CD4-positive, alpha-beta T cell (primary cell): ENCODE measurements around the gene PDE4B. TPM values are rescaled to one million over a fixed set of nuclear protein-coding genes. Genes with fewer than 3 reads are reported as not detected.
A peak's percentile ranks its signal among the peaks of the same experiment; 100 is the strongest.

Experiments used
- ATAC-seq: fragments of 200-7000 bp; cut with Tn5 transposase; one replicate; pipeline ENCODE4 v1.10.0; 2022; ENCODE audit warnings: mild to moderate bottlenecking; ENCODE audit not compliant: poor library complexity
- CTCF ChIA-PET: fragments of 350-600 bp; sonication (Branson Sonifier 250); formaldehyde crosslinking; loops from one replicate; lab custom pipeline; 2021; ENCODE audit warnings: antibody characterized with exemption, inconsistent platforms; lab: Charles Lee
- POLR2A ChIA-PET: fragments of 350-600 bp; sonication (Branson Sonifier 250); formaldehyde crosslinking; loops from one replicate; lab custom pipeline; 2021; ENCODE audit warnings: antibody characterized with exemption, inconsistent platforms; lab: Charles Lee
- DNase-seq, 14 experiments: peaks; one replicate each; pipeline ENCODE4 v3.0.0-alpha.2; 2013 to 2020; ENCODE audit warnings: mixed read lengths in 2 of 14
- H3K27ac ChIP-seq, 2 donors: one replicate each; pipeline versions ENCODE4 v1.5.1 to v1.7.0; 2013; ENCODE audit warnings: low read length in 2 of 2, low read depth in 1 of 2, mild to moderate bottlenecking in 1 of 2
- H3K27me3 ChIP-seq, 2 experiments: 1 replicate in 1 of 2; 2 replicates in 1 of 2; pipeline versions ENCODE4 v1.6.1 to v1.7.0; 2013; ENCODE audit warnings: low read length in 2 of 2, control low read depth in 1 of 2, mild to moderate bottlenecking in 1 of 2, moderate library complexity in 1 of 2; ENCODE audit not compliant: insufficient read depth in 2 of 2, control insufficient read depth in 1 of 2
- H3K36me3 ChIP-seq: one replicate; pipeline ENCODE4 v1.6.1; 2013; ENCODE audit warnings: low read length, control low read depth; ENCODE audit not compliant: insufficient read depth
- H3K4me1 ChIP-seq: one replicate; pipeline ENCODE4 v1.6.1; 2013; ENCODE audit warnings: low read length, control low read depth; ENCODE audit not compliant: insufficient read depth
- H3K4me3 ChIP-seq: one replicate; pipeline ENCODE4 v1.5.1; 2013; ENCODE audit warnings: mild to moderate bottlenecking, low read length, moderate library complexity
- H3K9me3 ChIP-seq, 2 experiments: 1 replicate in 1 of 2; 2 replicates in 1 of 2; pipeline versions ENCODE4 v1.6.1 to v1.7.0; 2013; ENCODE audit warnings: low read length in 2 of 2, mild to moderate bottlenecking in 2 of 2, control low read depth in 1 of 2, moderate library complexity in 1 of 2; ENCODE audit not compliant: control insufficient read depth in 1 of 2, insufficient read depth in 1 of 2
- H3K27ac Mint-ChIP-seq: one replicate; pipeline ENCODE4 v1.8.0; 2020; ENCODE audit warnings: mixed read lengths
- H3K27me3 Mint-ChIP-seq: one replicate; pipeline ENCODE4 v1.8.0; 2021; ENCODE audit warnings: mixed read lengths
- H3K36me3 Mint-ChIP-seq: one replicate; pipeline ENCODE4 v1.8.0; 2021; ENCODE audit warnings: low read depth, mixed read lengths
- H3K4me1 Mint-ChIP-seq: one replicate; pipeline ENCODE4 v1.8.0; 2021; ENCODE audit warnings: low read depth, mixed read lengths
- H3K4me3 Mint-ChIP-seq: one replicate; pipeline ENCODE4 v1.8.0; 2020; ENCODE audit warnings: mild to moderate bottlenecking, mixed read lengths
- H3K9me3 Mint-ChIP-seq: one replicate; pipeline ENCODE4 v1.8.0; 2020; ENCODE audit warnings: mixed read lengths
- intact Hi-C, 2 experiments: fragments of 100-400 bp; cut with DNase I in 1 of 2; cut with micrococcal nuclease in 1 of 2; formaldehyde crosslinking; loops; one replicate each; pipeline versions ENCODE4 v1.15.1 to v1.9.0; 2023 to 2025; cut with DNase I, micrococcal nuclease
- total RNA-seq, 174 experiments: library from RNA in 2 of 174; stranded (reverse) in 2 of 174; gene quantifications; one replicate each; pipeline ENCODE4 v1.2.3 and lab custom pipeline; 2021 to 2026
- TF ChIP-seq, protein P1 (sequence below): fragments of 200-600 bp; IDR thresholded peaks from one replicate; pipeline ENCODE4 v1.8.0; 2022; ENCODE audit warnings: antibody characterized with exemption, mild to moderate bottlenecking

The PDE4B gene
- total RNA-seq, 2 experiments from 2014 or later, result 155 to 159 TPM

DNA sequence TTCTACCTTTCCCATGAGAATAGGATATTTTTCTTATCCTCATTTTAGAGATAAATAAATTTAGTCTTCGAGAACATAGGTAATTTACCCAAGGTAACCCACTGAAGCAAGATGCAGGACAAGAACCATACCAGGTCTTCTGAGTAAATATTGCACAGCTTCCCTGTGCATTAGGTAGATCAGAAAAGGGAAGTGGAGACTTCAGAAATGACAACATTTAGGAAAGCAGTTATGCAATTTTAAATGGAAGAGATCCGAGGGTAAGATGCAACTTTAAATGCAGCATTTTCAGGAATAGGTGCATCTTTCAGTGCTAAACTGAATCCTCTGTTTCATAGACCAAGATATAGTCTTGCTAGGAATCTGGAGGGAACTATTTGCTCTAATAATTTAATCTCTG lies 534.9 kb downstream of the PDE4B start:
- Mint-ChIP-seq H3K9me3 (no peaks in the 10 kb centered on the region), H3K36me3 (peaks cover 14% of the 10 kb centered on the region), H3K27ac (no peak overlapping the region), H3K27me3 (no peaks in the 10 kb centered on the region), H3K4me3 (no peak overlapping the region), H3K4me1 (peaks cover 78% of the 10 kb centered on the region)
- TF ChIP-seq, protein P1, sequence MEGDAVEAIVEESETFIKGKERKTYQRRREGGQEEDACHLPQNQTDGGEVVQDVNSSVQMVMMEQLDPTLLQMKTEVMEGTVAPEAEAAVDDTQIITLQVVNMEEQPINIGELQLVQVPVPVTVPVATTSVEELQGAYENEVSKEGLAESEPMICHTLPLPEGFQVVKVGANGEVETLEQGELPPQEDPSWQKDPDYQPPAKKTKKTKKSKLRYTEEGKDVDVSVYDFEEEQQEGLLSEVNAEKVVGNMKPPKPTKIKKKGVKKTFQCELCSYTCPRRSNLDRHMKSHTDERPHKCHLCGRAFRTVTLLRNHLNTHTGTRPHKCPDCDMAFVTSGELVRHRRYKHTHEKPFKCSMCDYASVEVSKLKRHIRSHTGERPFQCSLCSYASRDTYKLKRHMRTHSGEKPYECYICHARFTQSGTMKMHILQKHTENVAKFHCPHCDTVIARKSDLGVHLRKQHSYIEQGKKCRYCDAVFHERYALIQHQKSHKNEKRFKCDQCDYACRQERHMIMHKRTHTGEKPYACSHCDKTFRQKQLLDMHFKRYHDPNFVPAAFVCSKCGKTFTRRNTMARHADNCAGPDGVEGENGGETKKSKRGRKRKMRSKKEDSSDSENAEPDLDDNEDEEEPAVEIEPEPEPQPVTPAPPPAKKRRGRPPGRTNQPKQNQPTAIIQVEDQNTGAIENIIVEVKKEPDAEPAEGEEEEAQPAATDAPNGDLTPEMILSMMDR, result no peak
- POLR2A ChIA-PET, result no interaction called here
- ATAC-seq (no peak), DNase-seq (no peak)
- Histone ChIP-seq H3K4me1 (peaks cover 22% of the 10 kb centered on the region), H3K9me3 (no peaks in the 10 kb centered on the region), H3K36me3 (no peaks in the 10 kb centered on the region), H3K4me3 (no peak overlapping the region), H3K27ac (no peak overlapping the region), H3K27me3 (no peaks in the 10 kb centered on the region)
- CTCF ChIA-PET, result interaction anchor here (1.0 to 2.8 kb wide), 2 partner anchors 45 to 119 kb away, joined by 3 to 13 read pairs; no protein-coding TSS in a partner anchor
- intact Hi-C loops, result loop anchor here in 1 of 2 experiments (2.0 kb wide), 1 partner anchor 25 kb away; no protein-coding TSS in a partner anchor

DNA sequence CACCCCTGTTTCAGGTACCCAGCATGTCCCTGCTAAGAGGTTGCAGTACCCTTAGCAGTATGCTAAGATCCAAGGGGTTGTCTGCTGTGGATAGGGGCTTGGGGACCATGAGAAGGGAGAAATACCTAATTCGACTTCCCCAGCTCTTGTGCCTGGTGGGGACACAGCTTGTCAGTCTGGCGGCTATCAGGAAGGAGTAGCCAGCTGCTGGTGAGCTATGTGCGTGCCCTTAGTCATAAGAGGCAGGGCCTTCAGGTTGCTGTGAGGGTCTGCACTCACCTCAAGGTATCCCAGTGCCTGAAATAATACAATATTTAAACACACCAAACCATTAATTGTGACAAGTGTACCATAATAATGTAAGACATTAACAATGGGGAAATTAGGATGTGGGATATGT lies 536.2 kb downstream of the PDE4B start:
- Mint-ChIP-seq H3K9me3 (no peaks in the 10 kb centered on the region), H3K27ac (no peak overlapping the region), H3K4me3 (no peak overlapping the region), H3K27me3 (no peaks in the 10 kb centered on the region), H3K4me1 (peaks cover 76% of the 10 kb centered on the region), H3K36me3 (peaks cover 27% of the 10 kb centered on the region)
- peaks cover 22% of the 10 kb centered on the region for H3K4me1 ChIP-seq
- DNase-seq (no peak), ATAC-seq (no peak)
- TF ChIP-seq, protein P1, result no peak
- ChIA-PET CTCF (interaction anchor here (2.8 kb wide), 1 partner anchor 47 kb away, joined by 13 read pairs; no protein-coding TSS in a partner anchor), POLR2A (interaction anchor here (10.9 kb wide), 1 partner anchor 20 kb away, joined by 167 read pairs; no protein-coding TSS in a partner anchor)
- H3K27me3 ChIP-seq, result no peaks in the 10 kb centered on the region
- no peaks in the 10 kb centered on the region for H3K9me3 ChIP-seq
- no peaks in the 10 kb centered on the region for H3K36me3 ChIP-seq
- no peak overlapping the region for H3K4me3 ChIP-seq
- H3K27ac ChIP-seq, result no peak overlapping the region
- intact Hi-C loops, result no loop called here

DNA sequence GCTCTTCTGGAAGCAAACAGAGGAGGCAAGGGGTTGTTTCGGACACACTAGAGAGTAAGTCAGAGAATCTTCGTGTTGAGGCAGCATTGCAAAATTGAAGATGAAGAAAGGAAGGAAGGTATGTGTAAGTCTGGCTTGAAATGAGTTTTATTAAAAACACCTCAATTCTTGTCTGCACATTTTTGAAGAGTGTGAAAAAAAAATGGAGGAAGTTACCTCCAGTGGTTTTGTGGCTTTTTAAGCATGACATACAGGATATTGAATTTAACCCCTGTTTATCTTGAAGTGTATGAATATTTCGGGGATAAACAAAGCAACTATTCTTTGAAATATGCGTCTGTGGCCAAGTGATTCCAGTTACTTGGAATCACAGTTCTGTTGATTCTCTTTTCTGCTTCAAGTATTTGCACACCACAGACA lies 538.0 kb downstream of the PDE4B start:
- POLR2A ChIA-PET, result interaction anchor here (1.0 to 10.9 kb wide), 11 partner anchors 11 to 115 kb away, joined by 3 to 167 read pairs (median 13); no protein-coding TSS in a partner anchor
- Histone ChIP-seq H3K27ac (peak overlapping the region; percentile 51 to 82), H3K9me3 (no peaks in the 10 kb centered on the region), H3K36me3 (no peaks in the 10 kb centered on the region), H3K4me3 (peak overlapping the region; percentile 85), H3K27me3 (no peaks in the 10 kb centered on the region), H3K4me1 (peaks cover 22% of the 10 kb centered on the region)
- Mint-ChIP-seq H3K36me3 (peaks cover 41% of the 10 kb centered on the region), H3K4me3 (peak overlapping the region; percentile 99), H3K27me3 (no peaks in the 10 kb centered on the region), H3K4me1 (peaks cover 73% of the 10 kb centered on the region), H3K27ac (peak overlapping the region; percentile 99), H3K9me3 (no peaks in the 10 kb centered on the region)
- intact Hi-C loops, result loop anchor here in 1 of 2 experiments (5.0 kb wide), 1 partner anchor 42 kb away; no protein-coding TSS in a partner anchor
- CTCF ChIA-PET, result interaction anchor here (5.0 kb wide), 1 partner anchor 48 kb away, joined by 35 read pairs; no protein-coding TSS in a partner anchor
- TF ChIP-seq, protein P1, result no peak
- ATAC-seq (peak; percentile 58), DNase-seq (peak in 4 of 14 experiments; percentile 12 to 89 (median 81))
